ENCODE measurements around the gene ANKS1B.

Gene ANKS1B

GRCh38 chr12:99713946-99714520 lies 270.7 kb downstream of the ANKS1B start:
- no peak overlapping the region for H3K4me3 ChIP-seq (ENCODE audit: control insufficient read depth, low read depth, low read length)
- DNase-seq (ENCODE audit: low read depth): no peak
- TF ChIP-seq CTCF (IDR thresholded peaks at IDR 0.05; ENCODE audit: control insufficient read depth, insufficient read depth, low read depth, low read length, missing control alignments): no peak

GRCh38 chr12:99712281-99712680 lies 272.5 kb downstream of the ANKS1B start:
- no peak for TF ChIP-seq CTCF (IDR thresholded peaks at IDR 0.05; ENCODE audit: control insufficient read depth, insufficient read depth, low read depth, low read length, missing control alignments)
- no peak for DNase-seq (ENCODE audit: low read depth)
- no peak overlapping the region for H3K4me3 ChIP-seq (ENCODE audit: control insufficient read depth, low read depth, low read length)

- TF ChIP-seq CTCF (IDR thresholded peaks at IDR 0.05; ENCODE audit: control insufficient read depth, insufficient read depth, low read depth, low read length, missing control alignments): no peak
- no peak overlapping the region for H3K4me3 ChIP-seq (ENCODE audit: control insufficient read depth, low read depth, low read length)
- DNase-seq (ENCODE audit: low read depth): no peak
Observed at GRCh38 chr12:99711246-99711645, 273.5 kb downstream of the ANKS1B start.

GRCh38 chr12:99709619-99710018 lies 275.1 kb downstream of the ANKS1B start:
- no peak for TF ChIP-seq CTCF (IDR thresholded peaks at IDR 0.05; ENCODE audit: control insufficient read depth, insufficient read depth, low read depth, low read length, missing control alignments)
- no peak for DNase-seq (ENCODE audit: low read depth)
- no peak overlapping the region for H3K4me3 ChIP-seq (ENCODE audit: control insufficient read depth, low read depth, low read length)

GRCh38 chr12:99709116-99709515 lies 275.6 kb downstream of the ANKS1B start:
- TF ChIP-seq CTCF (IDR thresholded peaks at IDR 0.05; ENCODE audit: control insufficient read depth, insufficient read depth, low read depth, low read length, missing control alignments): no peak
- H3K4me3 ChIP-seq (ENCODE audit: control insufficient read depth, low read depth, low read length): no peak overlapping the region
- DNase-seq (ENCODE audit: low read depth): no peak

GRCh38 chr12:99707883-99708282 lies 276.9 kb downstream of the ANKS1B start:
- no peak for DNase-seq (ENCODE audit: low read depth)
- no peak overlapping the region for H3K4me3 ChIP-seq (ENCODE audit: control insufficient read depth, low read depth, low read length)
- TF ChIP-seq CTCF (IDR thresholded peaks at IDR 0.05; ENCODE audit: control insufficient read depth, insufficient read depth, low read depth, low read length, missing control alignments): no peak

Data from AG09309 (cell line).